CD4-positive, alpha-beta T cell treated with Interleukin-17A for 4 hours (primary cell): ENCODE results near the gene AMMECR1.
"Not testable (repeated sequence)": the region's sequence is repeated elsewhere in the genome, so short reads cannot be mapped to it uniquely, and the experiment has no call there.

Experiments used
- DNase-seq: peaks from one replicate; pipeline ENCODE4 v3.0.0-alpha.2; 2020; ENCODE audit warnings: mixed read lengths

Gene AMMECR1

DNA sequence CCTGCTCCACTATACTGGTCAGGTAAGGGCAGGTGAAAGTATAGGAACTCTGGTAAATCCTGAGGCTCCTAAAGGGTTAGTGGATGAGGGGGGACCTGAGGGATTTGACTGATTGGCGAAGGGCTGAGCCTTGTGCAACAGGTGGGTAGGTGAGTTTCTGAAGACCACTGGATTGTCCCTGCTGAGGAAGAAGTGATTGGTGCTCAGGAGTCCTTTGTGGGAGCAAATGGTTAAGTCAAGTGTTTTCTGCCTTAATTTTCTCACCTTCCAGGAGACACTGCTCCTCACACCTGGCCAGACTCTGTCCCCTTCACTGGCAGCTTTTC is 156.6 kb downstream of the AMMECR1 start:
- DNase-seq = no peak

DNA sequence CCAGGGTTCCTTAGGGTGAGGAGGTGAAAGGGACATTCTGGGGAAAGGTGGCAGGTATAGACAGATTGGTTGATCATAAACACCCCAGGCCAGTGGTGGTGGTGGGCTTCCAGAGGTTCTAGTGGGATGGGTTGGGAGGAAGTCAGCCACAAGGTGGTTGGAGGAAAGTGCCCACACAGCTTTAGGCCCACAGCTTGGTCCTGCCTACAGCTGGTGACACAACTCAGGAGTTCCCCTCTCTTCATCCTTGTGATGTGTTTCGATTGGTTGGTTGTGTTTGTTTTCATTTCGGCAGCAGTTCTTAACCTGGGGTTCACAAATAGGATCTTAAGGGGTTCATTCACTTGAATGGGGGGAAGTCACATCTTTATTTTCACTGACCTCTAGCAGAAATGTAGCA is 158.0 kb downstream of the AMMECR1 start:
- DNase-seq = no peak

DNA sequence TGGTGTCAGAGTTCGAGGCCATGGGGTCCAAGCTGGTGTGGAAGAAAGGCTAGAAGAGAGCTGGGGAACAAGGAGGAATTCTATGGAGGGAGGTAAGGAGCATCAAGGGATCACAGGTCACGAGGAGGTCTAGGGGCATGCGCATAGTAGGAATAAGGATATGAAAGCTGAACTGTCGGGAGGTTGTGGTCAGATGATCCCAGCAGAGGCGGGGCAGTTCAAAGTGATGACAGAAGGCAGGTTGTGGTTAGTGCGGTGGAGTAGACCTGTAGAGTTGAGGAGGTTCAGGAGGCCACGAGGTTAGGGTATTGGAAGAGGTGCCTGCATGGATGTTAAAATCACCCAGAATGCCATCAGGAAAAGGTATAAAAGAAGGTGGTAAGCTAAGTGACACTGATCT is 158.7 kb downstream of the AMMECR1 start:
- no peak for DNase-seq

DNA sequence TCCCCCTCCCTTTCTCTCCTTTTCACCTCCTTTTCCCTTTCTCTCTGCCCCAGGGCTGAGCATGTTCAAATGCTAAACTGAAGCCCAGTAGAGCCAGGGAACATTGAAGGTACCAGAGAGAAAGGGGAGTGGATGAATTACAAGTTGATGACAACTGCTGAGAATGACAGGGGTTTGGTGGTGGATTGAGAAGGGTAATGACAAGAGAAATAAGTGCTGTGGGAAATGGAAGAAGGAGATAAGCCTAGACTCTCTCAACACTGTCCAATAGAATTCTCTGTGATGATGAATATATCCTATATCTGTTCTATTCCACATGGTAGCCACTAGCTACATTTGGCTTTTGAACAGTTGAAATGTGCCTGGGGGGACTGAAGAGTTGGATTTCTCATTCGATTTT is 160.4 kb downstream of the AMMECR1 start:
- DNase-seq = no peak

DNA sequence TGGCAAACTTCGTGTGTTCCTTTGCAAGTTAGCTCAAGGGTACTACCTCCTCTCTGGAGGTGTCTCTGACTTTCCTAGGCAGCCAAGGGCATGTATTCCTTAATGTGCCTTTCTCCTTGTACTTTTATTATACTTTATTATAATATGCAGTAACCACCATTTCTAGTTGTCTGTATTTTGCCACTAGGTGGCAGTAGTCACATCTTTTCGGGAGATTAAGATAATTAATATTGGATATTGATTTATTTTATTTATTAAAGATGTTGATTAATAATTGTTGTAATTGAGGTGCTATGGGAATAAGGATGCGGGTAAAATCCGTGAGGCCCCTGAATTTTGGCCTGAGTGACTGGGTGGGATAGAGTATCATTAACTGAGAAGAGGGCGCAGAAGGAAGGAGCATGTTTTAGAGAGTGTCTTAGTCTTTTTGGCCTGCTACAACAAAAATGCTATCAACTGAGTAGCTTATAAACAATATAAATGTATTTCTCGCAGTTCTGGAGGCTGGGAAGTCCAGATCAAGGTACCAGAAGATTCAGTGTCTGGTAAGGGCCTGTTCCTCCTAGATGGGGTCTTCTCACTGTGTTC is 161.6 kb downstream of the AMMECR1 start:
- DNase-seq = no peak

DNA sequence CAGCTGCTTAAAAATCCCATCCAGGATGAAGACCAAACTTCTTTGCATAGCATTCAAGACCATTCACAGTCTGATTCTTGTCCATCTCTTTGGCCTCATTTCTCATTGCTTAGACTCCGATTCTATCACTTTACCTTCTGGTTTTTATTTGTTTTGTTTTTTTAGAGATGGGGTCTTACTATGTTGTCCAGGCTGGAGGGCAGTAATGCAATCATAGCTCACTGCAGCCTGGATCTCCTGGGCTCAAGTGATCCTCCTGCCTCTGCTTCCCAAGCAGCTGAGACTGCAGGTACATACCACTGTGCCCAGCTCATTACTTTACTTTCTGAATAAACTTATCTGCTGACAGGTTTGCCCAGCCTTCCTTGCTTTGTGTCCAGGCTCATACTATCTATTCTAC is 162.1 kb downstream of the AMMECR1 start:
- DNase-seq = no peak

DNA sequence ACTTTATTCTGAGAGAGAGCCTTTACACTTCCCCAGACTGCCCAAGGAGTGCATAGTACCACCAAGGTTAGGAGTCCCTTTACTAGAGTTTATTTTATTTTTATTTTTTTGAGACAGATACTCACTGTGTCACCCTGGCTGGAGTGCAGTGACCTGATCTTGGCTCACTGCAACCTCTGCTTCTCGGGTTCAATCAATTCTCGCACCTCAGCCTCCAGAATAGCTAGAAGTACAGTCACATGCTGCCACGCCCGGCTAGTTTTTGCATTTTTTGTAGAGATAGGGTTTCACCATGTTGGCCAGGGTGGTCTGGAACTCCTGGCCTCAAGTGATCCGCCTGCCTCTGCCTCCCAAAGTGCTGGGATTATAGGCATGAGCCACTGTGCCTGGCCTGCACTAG is 163.6 kb downstream of the AMMECR1 start:
- DNase-seq = not testable (repeated sequence)

DNA sequence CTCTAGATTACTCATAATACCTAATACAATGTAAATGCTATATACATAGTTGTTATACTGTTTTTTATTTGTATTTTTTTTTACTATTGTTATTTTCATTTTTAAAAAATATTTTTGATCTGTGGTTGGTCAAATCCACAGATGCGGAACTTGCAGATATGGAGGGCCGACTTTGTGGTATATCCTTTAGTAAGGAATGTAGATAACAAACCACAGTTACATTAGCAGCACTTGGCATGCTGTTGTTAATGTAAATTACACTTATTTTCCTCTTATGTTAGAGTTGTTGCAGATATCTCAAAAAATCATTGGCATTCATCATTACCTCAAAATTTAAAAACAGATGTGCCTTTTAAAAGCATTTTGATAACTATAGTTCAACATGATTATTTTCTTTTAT is 164.0 kb downstream of the AMMECR1 start:
- no peak for DNase-seq

DNA sequence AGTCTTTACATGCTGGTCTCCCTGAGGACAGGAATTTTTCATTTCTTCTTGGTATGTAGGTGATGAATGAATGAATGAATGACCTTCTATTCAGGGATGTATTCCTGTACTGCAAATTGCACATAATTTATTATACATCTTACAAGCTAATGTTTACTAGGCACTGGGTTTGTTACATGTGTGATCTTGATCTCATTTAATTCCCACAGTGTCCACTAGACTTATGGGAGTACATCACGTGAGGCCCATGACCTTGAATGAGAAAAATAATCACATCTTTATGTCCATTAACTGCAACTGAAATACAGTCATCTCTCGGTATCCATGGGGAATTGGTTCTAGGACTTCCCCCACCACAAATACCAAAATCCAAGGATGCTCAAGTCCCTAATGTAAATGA is 164.6 kb downstream of the AMMECR1 start:
- DNase-seq = no peak

DNA sequence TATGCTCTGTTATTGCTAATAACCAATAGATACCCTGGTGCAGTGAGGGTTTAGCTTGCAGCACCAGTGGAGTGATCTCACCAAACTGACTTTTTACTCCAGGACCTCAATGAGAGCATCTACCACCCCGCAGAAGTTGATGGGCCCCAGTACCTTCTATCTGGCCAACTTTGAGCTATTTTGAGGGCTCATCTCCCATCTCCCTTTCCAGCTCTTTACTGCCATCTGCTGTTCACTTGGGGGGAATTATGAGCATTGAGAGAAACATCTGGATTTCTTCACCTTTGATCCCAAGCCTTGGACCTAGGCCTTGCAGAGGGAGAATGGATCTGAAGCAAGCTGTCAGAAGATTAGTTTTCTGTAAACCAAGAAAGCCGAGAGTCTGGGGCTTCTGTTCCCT is 171.4 kb downstream of the AMMECR1 start:
- peak; percentile 41 for DNase-seq

DNA sequence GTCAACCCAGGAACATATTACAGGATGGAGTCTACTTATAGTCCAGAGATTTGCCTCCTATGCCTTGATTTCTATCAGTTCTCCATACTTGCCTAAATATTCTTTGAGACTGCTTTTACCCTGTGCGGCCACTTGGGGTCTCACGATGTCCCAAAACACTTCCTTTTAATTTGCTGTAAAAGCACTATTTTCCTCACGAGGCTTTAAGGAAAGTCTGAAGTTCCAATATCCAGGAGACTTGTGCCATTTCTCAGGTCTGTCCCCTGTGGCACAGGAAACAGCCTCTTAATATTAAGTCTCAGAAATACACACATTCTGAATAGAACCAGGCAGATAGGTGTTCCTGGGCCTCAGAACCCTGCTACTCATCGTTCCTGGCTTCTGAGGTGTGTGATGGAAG is 172.0 kb downstream of the AMMECR1 start:
- peak; percentile 36 for DNase-seq

DNA sequence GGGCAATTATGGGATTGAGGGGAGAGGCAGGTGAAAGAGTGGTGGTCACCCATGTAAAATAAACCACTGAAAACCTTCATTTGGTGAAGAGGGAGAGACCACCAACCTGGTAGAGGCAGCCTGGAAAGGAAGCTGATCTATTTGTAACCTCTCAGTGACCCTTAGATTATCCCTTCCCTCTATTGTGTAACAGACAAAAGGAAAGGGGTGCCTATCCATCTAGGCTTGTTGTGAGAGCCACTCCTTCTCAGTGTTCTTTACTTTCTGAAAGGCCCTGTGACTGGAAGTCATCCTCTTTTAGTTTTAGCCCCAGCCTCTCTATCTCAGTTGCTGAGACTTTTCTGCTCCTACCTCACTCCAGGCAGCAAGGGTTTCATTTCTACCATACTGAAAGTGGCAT is 172.6 kb downstream of the AMMECR1 start:
- DNase-seq = no peak
